HG03342 (cell line): Measurements from ENCODE around the gene PALM.
"Not testable (repeated sequence)": the region's sequence is repeated elsewhere in the genome, so short reads cannot be mapped to it uniquely, and the experiment has no call there.

Experiments used
- ATAC-seq: cut with Tn5 transposase; IDR thresholded peaks from one replicate; pipeline ENCODE4 v1.9.1; 2021; ENCODE audit warnings: mild to moderate bottlenecking, moderate library complexity; ENCODE audit not compliant: unreplicated experiment

PALM gene

DNA sequence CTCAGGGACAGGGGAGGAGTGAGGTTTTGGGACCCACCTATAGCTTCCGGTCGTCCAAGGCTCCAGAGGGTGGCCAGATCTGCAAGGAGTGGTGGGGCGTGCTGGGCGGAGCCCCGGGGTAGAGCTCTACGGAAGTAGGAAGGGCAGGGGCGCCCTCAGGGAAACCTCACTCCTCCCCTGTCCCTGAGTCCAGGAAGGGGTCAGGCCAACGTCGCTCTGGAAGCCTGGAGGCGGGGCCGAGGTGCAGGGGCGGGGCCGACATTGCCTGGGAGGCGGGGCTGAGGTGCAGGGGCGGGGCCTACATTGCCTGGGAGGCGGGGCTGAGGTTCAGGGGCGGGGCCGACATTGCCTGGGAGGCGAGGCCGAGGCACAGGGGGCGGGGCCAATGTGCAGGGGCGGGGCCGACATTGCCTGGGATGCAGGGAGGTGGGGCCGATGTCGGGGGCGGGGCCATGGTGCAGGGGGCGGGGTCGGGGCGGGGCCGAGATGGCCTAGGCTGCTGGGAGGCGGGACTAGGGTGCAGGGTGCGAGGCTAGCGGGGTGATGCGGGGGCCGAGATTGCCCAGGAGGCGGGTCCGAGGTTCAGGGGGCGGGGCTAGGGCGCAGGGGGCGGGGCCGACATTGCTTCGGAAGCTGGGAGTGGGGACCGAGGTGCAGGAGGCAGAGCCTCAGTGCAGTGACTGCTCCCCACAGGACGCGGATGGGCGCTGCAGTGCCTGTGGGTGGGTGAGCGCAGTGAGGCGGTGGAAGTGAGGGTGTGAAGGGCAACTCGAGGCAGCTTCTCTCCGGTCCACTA lies 4.9 kb upstream of the PALM start:
- no peak for ATAC-seq

- no peak for ATAC-seq
Observed at GRCh38 chr19:704447-704741, 4.3 kb upstream of the PALM start.

GRCh38 chr19:709196-709964 lies 645 bp downstream of the PALM start:
- no peak for ATAC-seq

- no peak for ATAC-seq
Observed at GRCh38 chr19:709965-710571, 1.3 kb downstream of the PALM start.

DNA sequence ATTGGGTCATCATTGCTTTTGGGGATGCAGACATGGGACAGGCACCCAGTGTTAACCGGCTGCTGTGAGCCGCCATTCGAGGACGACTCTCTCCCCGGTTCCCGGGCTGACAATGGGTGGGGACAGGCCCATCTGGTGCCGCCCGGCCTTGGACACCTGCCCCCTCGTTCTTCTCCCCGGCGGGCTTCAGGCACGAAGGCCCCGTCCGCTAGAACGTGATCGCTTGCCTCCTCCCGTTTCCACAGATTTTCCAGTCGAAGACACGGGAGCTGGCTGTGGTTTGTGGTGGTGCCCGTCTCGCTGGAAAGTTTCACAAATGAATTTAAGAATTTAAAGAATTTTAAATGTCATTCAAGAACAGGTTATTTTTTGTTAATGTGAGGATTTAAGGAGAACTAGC lies 2.0 kb downstream of the PALM start:
- no peak for ATAC-seq

GRCh38 chr19:711254-711653 lies 2.5 kb downstream of the PALM start:
- ATAC-seq, result no peak

- ATAC-seq, result no peak
Observed at GRCh38 chr19:715347-715746, 6.6 kb downstream of the PALM start.

DNA sequence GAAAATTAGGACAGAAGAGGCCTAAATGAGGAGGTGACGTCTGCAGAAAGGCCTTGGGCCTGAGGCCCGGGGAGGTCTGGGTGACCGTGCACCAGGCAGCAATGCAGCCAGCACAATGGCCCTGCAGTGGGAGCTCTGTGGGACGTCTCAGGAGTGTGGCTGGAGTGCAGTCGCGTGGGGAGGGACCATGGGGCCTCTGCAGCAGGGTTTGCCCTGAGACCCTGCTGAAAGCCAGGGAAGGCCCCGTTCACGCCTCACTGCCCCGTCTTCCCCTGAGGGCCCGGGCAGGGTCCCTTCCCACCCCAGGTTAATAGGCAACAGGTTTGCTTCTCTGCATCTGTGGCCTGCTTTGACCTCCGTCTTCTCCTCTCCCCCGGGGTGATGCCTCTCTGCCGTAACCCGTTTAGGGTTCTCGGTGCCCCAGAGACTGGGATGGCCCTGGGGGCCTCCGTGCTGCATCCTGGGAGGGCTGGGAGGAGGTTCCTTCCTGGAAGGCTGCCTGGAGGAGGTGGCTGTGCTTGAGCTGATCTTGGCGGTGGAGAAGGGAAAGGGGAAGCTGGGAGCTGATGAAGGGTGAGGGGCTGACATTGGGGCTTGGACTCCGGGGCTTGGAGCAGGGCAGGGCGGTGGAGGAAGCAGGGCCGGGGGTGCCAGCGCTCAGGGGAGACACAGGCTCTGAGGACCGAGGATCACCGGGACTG lies 9.7 kb downstream of the PALM start:
- ATAC-seq, result no peak

DNA sequence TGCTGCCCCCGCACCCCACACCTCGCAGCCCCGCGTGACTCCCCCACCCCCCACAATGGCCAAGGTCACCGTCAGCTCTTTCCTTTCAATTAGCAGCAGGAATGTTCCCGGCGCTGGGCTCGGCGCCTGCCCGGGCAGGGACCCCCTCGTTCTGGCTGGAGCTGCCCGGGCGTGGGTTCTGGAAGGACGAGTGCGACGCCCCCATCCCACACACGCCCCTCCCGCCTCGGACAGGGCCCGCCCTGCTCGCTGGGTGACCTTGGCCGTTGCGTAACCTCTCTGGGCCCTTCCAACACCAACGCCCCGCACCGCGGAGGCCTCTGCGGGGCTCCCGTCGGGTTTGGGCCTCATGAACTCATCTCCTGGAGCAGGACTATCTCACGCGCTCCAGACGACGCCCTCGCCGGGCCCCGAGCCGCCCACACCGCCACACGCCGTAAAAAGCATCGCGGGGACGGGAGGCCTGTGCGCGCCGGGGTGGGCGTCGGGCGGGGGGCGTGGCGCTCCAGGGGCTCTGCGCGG lies 10.3 kb downstream of the PALM start:
- ATAC-seq, result no peak

DNA sequence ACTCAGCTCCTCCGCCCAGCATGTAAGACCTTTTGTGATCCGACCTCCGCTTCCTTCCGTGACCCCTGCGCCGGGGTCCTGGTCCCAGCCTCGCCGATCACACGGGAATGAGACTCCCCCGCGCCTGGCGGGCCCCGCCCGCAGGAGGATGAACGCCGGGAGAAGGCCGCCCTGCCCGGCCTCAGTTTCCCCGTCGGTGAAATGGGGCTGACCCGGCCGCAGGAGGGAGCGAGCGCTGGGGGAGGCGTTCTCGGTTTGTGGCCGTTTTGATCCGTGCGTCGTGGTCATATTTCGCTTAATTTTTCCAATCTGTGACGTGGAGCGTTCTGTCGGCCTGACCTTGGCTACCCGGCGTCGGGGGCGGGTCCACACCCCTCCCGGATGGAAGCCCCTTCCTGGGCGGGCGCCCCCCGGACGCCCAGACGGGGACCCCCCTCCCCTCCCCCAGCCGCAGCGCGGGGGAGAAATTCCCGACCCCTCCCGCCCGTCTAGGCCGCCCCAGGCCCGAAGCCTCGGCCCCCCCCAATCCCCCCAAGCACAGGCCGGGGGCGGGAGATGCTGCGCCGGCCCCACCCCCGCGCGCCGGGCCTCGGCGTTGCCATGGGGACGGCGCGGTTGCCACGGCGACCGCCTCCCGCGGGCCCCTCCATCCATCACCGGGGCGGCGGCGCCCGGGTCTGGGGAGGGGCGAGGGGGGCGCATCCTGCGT lies 11.1 kb downstream of the PALM start:
- no peak for ATAC-seq

DNA sequence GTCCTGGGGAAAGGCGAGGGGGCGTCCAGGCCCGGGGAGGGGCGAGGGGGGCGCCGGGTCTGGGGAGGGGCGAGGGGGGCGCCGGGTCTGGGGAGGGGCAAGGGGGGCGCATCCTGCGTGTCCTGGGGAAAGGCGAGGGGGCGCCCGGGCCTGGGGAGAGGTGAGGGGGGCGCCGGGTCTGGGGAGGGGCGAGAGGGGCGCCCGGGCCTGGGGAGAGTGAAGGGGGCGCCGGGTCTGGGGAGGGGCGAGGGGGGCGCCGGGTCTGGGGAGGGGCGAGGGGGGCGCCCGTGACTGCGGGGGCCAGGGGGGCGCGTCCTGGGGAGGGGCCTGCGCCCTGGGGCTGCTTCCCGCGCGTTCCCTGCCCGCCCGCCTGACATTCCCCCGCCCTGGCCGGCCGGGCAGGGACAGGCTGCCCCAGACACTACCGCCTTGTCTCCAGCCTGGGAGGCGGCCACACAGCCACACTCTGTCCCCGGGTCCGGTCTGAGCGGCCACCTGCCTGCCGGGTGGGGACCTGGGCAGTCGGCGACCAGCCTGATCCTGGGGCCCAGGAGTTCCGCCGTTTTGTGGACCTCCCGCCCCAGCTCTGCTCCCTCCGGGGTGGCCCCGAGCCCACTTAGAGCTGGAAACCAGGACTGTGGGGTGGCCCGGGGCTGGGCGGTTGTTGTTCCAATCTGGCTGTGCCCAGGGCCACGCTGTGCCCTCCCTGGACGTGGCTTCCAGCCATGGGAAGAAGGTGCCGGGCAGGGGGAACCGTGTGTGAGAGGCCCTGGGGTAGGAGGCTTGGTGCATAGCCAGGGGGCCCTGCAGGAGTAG lies 11.8 kb downstream of the PALM start:
- no peak for ATAC-seq

- ATAC-seq, result no peak
Observed at GRCh38 chr19:722553-723101, 13.9 kb downstream of the PALM start.

DNA sequence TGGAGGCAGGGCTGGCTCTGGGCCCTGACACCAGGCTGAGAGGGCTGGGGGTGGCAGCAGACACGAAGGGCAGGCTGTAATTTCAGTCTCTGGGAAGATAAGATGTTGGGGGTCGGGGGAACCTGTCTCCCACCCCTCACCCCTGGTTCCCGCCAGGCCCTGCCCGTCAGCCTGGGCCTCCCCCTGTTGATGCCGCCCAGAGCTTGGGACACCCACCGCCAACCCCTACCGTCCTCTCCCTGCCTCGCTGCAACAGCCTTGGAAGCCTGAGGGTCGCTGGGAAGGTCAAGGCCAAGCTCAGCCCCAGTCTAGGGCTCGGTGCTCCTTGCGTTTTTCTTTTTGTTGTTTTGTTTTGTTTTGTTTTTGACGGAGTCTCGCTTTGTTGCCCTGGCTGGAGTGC lies 14.5 kb downstream of the PALM start:
- ATAC-seq, result no peak

DNA sequence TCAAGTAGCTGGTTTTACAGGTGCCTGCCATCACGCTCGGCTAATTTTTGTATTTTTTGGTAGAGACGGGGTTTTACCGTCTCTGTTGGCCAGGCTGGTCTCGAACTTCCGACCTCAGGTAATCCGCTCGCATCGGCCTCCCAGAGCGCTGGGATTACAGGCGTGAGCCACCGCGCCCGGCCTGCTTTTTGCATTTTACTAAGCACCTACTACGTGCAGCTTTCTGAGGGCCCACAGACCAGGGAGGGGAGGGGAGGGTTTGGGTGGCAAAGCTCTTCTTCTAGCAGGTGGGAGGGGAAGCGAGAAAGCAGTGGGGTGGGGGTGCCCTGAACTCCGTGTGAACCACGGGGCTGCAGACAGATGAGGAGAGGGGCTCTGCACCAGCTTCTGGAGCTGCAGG lies 15.0 kb downstream of the PALM start:
- no peak for ATAC-seq

DNA sequence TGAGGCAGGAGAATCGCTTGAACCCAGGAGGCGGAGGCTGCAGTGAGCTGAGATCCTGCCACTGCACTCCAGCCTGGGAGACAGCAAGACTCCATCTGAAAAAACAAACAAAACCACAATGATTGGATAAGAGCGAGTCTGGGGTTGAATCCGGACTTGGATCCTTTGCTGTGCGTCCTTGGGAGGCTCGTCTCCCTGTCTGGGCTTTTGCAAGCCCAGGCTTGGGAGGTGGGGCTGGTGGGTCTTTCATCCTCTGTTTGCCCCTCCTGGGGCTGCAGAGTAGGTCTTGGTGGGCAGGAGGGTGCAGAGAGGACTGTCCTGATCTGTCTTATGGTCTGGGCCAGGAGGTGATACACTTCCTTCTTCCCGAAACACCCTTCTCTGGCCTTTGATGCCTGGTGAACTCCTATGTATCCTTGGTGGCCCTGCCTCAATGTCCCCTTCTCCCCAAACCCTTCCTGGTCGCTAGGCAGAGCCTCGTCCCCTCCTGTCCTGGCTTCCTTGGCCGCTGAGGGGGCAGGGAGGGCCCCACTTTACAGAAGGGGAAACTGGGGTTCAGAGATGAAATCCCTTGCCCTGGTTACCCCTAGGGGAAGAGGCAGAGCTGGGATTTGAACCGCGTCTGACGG lies 16.8 kb downstream of the PALM start:
- no peak for ATAC-seq

- no peak for ATAC-seq
Observed at GRCh38 chr19:726993-727956, 18.5 kb downstream of the PALM start.

DNA sequence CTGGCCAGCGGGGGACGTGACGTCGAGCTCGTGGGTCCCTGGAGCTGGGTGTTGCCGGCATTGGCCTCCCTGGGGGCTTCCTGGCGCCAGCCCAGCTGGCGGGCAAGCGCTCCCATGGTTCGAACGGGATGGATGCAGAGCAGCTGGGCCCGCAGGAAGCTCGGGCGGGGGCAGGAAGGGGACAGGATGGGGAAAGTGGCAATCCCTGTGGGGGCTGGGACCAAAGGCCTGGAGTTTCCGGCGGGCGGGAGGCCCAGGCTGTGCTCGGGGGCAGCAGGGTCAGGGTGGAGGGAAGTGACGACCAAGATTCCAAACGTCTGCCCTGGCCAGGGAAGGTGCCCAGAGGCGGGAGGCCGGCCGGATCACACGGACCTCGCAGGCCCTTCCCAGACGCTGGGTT lies 19.3 kb downstream of the PALM start:
- ATAC-seq, result no peak

DNA sequence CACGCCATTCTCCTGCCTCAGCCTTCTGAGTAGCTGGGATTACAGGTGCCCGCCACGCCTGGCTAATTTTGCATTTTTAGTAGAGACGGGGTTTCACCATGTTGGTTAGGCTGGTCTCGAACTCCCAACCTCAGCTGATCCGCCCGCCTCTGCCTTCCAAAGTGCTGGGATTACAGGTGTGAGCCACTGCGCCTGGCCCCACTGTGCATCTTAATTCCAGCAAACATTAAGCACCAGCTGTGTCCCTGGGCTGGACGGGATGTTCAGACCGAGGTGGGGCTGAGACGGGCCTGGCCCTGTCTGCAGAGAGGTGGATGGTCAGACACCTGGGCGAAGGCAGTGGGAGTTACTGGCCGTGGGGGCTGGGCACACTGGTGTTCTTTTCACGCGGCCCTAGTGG lies 20.8 kb downstream of the PALM start:
- not testable (repeated sequence) for ATAC-seq
